ENCODE data around the gene C12orf56. TPM values are rescaled to one million over a fixed set of nuclear protein-coding genes. Genes with fewer than 3 reads are reported as not detected.
"Not testable (repeated sequence)": the region's sequence is repeated elsewhere in the genome, so short reads cannot be mapped to it uniquely, and the experiment has no call there.

C12orf56 gene
- total RNA-seq, 1 donor from 2014 or later = 3.1 TPM

GRCh38 chr12:64236549-64236948, 154.0 kb downstream of the C12orf56 start:
- DNase-seq (ENCODE audit: low read depth) = peak; percentile 53

DNA sequence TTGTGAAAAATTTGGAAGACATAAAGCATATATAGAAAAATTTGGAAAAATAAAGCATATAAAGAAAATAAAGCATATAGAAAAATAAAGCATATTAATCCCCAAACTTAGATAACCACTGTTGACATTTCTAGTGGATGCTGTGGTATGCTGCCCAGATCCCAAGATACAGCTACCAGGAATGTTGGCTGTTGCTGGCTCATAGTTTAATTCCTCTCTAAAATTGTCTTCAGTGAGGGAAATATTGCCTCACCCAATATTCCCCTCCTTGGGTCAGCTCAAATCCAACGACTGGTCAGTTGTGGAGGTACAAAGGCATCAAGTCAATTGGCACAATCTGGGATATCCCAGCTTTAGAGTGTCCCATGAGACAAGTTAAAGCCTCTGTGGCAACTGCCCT, 158.4 kb downstream of the C12orf56 start:
- DNase-seq (ENCODE audit: low read depth) = no peak

DNA sequence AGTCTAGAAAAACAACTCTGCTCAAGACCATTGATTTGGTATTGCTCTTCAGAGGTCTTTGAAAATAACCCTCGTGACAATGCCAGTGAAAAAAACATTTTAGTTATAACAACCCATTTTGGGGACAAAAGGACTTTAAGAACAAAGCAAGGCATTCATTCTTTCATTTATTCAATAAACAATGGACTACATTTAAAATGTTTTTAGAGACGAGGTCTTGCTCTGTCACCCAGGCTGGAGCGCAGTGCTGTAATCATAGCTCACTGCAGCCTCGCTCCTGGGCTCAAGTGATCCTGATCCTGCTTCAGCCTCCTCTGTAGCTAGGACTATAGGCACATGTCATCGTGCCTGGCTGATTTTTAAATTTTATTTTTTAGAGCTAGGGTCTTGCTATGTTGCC, 160.8 kb downstream of the C12orf56 start:
- no peak for DNase-seq (ENCODE audit: low read depth)

DNA sequence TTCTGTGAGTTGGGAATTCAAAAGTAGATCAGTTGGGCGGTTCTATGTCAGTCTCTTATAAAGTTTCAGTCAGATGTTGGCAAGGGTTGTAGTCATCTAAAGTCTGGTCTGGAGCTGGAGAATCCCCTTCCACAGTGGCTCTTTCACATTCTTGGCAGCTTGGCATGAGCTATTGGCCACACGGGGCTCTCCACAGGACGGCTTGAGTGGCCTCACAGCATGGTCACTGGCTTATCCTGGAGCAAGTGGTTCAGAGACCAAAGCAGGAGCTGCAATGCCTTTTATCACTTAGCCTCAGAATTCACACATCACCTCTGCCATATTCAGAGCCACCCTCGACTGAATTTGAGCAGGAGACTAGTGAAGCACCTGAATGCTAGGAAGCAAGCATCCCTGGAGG, 161.3 kb downstream of the C12orf56 start:
- DNase-seq (ENCODE audit: low read depth) = no peak

GRCh38 chr12:64225626-64226025, 164.9 kb downstream of the C12orf56 start:
- no peak for DNase-seq (ENCODE audit: low read depth)

- DNase-seq (ENCODE audit: low read depth) = peak; percentile 78
These were observed 168.4 kb downstream of the C12orf56 start, which contains the start of gene KICS2 for GRCh38 chr12:64222009-64222765. TSS of gene KICS2 (minus strand) at chr12:64222296. CDS start at chr12:64222237, 59 bp downstream.

- peak; percentile 71 for DNase-seq (ENCODE audit: low read depth)
These were observed 168.9 kb downstream of the C12orf56 start for GRCh38 chr12:64221651-64222008.

DNA sequence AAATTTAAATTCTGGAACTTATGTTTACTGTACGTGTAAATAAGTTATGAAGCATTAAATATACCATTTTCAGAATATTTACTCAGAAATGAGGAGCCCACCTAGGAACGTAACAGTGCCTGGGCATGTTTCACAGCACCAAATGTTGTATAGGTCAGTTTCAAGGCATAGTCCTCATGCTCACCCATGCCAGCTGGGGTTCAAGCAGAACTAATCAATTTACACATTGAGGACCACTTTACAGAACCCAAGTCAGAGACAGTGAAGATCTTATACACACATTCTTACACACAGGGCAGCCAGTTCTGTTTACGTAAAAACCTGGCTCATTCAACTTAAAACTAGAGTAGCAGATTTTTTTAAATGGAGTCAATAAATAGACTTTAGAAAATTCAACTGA, 170.5 kb downstream of the C12orf56 start:
- no peak for DNase-seq (ENCODE audit: low read depth)

DNA sequence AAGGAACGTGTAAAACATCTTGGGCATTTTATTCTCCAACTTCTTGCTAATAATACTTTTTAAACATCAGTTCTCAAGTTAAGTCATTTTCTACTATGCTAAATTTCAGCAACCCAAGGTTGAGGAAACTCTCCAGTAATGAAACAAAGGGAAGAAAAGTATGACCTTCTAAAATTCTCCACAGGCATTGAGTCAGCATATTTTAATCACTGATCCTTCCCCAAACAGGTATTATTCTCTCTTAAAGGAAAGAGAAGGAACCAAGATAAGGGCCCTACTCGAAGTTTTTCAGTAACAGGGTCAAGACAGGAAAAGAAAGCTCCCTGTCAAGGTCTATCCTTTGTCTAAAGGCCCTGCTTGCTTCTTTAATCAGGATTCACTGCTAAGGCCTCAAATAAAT, 171.4 kb downstream of the C12orf56 start:
- DNase-seq (ENCODE audit: low read depth) = no peak

- DNase-seq (ENCODE audit: low read depth) = no peak
These were observed 172.0 kb downstream of the C12orf56 start for GRCh38 chr12:64218597-64218996.

DNA sequence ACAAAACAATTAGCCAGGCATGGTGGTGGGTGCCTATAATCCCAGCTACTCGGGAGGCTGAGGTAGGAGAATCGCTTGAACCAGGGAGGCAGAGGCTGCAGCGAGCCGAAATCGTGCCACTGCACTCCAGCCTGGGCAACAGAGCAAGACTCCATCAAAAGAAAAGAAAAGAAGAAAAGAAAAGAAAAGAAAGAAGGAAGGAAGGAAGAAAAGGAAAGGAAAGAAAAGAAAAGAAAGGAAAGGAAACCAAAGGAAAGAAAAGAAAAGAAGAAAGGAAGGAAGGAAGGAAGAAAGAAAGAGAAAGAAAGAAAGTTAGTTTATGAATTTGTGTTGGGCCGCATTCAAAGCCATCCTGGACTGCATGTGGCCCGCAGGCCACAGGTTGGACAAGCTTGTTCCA, 172.9 kb downstream of the C12orf56 start:
- not testable (repeated sequence) for DNase-seq (ENCODE audit: low read depth)

DNA sequence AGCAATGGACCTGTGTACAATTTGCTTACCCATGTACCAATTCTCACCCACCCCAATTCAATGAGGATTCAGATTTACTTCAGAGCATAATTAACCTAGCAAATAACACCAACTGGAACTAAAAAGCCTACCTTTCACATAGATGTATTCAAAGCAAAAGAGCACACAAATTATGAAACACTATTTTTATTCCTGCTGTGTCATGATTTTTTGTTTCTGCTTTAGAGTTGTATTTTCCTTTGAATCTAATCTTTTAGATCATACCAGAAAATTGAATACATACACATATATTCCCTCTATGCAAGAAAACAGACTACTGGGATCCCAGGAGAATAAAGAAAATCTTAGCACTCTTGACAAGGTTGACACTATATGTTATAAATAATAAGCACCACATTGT, 174.3 kb downstream of the C12orf56 start:
- DNase-seq (ENCODE audit: low read depth) = no peak

Other genes with a start within 250 kb of the C12orf56 start
- 6.6 and 7.1 TPM in 2 replicates for gene KICS2, start 168.5 kb downstream of the C12orf56 start, total RNA-seq
- gene XPOT, start 13.6 kb upstream of the C12orf56 start, total RNA-seq = 63.6 and 72.0 TPM in 2 replicates
- 37.3 and 42.3 TPM in 2 replicates for gene TBK1, start 61.4 kb upstream of the C12orf56 start, total RNA-seq
- gene RASSF3, start 219.7 kb upstream of the C12orf56 start, total RNA-seq = 16.0 and 29.7 TPM in 2 replicates

Measured in renal cortical epithelial cell (primary cell).